Cerebellar nuclear complex (tissue), 1 donor: Measurements from ENCODE around the gene WASL.

ENCODE experiments used
- DNase-seq, 2 experiments: peaks; one replicate each; lab custom pipeline; 2025; lab: John Stamatoyannopoulos, UW

The WASL gene

DNA sequence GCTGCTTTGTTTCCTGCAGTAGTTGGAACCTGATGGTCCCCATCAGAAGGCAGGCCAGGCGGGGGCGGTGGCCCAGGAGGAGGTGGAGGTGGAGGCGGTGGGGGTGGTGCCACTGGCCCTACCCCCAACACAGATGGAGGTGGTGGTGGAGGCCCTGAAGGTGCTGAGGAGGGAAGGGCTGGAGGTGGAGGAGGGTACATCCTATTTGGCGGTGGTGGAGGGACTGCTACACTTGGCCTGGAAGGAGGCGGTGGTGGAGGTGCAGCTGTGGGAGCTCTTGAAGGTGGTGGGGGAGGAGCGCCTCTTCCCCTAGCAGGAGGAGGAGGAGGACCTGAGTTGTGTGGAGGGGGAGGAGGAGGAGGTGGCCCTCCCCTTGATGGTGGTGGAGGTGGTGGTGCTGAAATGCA is 56.3 kb downstream of the WASL start:
- no peak for DNase-seq

- no peak for DNase-seq
These were observed 58.3 kb downstream of the WASL start for GRCh38 chr7:123690550-123690949.

- no peak for DNase-seq
These were observed 59.6 kb downstream of the WASL start for GRCh38 chr7:123689250-123689649.

- DNase-seq, result no peak
These were observed 61.1 kb downstream of the WASL start for GRCh38 chr7:123687727-123688126.

DNA sequence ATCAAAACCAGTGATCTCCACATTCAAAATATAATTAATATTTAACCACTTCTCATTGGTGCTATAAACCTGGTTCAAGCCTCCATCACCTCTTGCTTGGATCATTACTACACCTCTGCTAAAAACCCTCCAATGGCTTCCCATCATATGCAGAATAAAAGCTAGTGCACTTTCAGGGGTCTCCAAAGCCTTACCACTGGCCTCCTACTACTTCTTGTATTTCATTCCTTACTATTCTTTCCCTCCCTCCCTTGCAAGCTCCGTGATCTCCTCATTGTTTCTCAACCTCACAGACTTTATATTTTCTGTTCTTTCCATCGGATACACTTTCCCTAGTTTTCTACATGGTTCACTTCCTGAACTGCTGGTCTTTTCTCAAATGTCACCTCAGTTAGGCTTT is 61.6 kb downstream of the WASL start:
- no peak for DNase-seq

GRCh38 chr7:123682690-123683089 is 66.1 kb downstream of the WASL start:
- DNase-seq, result no peak

- DNase-seq, result no peak
These were observed 67.2 kb downstream of the WASL start for GRCh38 chr7:123681561-123681960.

GRCh38 chr7:123680580-123680979 is 68.2 kb downstream of the WASL start:
- no peak for DNase-seq

GRCh38 chr7:123679614-123680013 is 69.2 kb downstream of the WASL start:
- no peak for DNase-seq

DNA sequence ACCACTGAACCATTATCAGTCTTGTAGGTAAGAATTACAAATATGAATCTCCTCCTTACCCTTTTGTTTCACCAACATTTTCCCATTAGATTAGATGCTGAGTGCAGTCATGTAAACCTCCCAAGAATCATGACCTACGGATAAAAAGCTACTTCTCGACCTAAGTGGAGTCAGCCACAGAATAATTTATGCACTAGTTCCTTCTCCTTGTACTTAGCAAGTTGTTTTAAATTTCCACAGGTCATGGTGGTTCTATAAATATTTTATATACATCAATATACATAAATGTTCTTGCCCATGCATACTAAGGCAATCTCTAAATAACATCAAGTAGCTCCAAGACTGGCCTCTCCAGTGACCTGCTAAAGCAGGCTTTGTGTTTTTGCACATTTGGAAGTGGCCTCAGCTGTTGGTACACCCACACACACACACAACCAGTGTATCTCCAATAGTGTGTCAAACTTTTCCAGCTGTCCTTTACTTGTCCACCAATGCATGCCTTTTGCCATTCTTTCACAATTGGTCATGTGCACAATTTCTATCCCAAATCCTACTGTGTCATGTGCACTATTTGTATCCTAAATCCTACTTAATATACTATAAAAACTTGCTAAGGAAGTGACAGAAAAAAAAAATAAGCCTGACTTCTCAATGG is 71.6 kb downstream of the WASL start:
- DNase-seq, result no peak

- no peak for DNase-seq
These were observed 73.7 kb downstream of the WASL start for GRCh38 chr7:123675181-123675473.

DNA sequence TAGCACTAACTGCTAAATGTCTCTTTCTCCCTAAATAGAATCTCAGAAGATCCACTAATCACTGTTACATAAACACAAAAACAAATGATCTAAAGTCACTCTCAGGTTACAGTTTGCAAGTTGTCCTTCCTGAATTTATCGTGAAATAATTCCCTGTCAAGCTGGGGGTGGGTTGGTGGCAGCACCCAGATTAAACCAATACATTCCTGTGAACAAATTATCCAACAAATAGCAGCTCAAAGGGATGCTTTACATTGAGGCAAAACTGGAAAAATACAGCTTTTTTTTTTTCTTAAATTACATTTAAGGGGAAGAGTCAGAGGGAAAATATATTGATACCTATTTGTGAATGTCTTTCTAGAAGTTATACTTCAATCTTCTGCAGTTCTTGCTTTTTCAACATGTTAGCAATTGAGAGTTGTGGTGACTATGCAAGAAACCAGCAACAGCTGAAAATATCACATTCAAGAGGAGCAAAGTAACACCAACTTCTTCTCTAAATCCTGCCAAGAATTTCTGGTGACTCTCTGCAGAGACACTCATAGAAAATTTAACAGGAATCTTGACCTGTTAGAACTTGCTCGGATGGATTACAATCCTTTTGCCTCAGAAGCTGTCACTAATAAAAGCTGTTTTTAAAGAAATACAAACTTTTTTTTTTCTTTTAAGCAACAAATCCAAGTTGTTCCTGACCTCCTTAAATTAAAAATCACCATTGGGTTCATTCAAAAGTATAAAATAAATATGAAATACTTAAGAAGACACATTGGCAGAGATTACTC is 74.2 kb downstream of the WASL start:
- no peak for DNase-seq

- no peak for DNase-seq
These were observed 74.9 kb downstream of the WASL start for GRCh38 chr7:123673752-123674398.

DNA sequence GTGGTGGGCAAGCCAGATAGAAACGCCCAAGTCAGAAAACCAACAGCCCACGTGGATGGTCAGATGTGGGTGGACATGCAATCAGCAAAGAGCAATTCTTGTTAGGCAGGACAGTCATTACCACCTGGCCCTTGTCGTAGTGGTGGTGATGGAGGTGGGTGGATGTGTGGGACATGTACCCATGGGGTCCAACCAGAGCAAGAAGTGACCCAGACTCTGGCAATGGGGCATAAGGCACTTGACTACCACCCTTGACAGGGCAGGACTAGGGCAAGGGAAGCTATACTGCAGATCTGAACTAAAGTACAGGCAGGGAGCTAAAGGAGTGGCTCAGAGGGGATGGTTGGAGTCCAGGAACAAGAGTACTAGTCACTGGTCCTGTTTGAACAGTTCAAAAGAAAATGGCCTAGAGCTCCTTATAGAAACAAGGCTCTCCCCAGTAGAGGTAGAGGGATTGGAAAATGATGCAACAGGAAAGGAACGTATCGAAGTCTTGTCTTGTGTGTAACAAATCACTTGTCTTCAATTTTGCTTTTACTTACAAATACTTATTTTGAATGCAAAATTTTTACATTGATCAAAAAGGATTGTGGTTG is 75.6 kb downstream of the WASL start:
- no peak for DNase-seq

- DNase-seq, result no peak
These were observed 79.3 kb downstream of the WASL start for GRCh38 chr7:123669485-123669884.

DNA sequence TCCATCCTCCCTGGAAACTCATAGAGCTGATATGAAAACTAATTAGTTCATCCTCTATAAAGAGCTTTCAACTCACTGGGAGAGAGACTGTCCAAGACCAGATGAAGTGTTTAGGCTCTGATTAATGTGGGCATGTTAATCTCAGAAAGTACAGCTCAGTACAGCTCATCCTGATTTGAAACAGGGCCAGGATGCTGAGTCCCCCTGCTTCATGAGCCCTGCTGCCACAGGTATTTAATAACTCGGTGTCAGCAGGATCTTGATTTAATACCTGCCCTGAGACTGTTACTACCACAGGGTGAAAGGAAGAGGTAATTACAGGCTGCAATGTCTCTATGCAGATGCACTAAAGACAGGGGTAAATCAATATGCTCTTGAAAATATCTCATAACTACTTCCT is 82.3 kb downstream of the WASL start:
- DNase-seq, result no peak

DNA sequence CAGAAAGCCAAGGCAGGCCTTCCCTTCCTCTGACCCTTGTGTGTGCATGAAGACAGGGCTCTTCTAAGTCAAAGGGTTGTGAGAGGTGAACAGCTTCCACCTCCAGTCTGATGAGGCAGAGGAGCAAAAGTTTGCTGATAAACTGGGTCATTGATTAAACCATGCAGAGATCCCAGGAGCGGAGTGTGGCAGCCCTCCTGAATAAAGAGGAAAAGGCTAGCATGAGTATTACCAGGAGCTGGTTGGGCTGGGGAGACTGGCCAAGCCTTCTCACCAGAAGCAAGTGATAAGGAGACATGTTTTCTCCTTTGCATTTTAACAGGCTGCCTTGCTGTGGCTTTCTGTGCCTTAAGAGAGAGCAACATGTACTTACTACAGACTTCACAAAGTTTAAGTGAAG is 82.9 kb downstream of the WASL start:
- no peak for DNase-seq

DNA sequence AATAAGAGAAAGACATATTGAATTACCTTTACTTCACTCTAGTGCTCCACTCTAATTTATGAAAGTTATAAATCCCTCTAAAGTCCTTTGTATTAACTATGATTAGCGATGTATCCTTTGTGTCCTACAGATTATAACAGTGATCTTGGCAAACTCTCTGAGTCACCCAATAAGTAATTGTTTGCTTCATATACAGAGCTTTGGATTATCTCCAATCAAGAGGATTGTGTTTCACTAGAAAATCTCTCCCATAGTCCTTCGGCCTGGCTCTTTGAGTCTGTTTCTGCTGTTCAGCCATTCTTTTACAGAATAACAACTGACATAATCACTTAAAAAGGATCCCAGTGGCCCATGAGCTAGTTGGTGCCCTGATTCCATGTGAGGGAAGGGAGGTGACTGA is 83.6 kb downstream of the WASL start:
- no peak for DNase-seq

GRCh38 chr7:123663200-123663599 is 85.6 kb downstream of the WASL start:
- DNase-seq, result no peak

DNA sequence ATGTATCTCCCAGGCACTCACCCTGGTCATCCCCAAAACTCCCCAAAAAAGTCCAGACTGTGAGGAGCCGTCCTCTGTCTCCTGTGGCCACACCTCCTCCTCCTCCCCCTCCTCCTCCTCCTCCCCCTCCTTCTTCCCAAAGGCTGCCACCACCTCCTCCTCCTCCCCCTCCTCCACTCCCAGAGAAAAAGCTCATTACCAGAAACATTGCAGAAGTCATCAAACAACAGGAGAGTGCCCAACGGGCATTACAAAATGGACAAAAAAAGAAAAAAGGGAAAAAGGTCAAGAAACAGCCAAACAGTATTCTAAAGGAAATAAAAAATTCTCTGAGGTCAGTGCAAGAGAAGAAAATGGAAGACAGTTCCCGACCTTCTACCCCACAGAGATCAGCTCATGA is 86.0 kb downstream of the WASL start:
- no peak for DNase-seq

DNA sequence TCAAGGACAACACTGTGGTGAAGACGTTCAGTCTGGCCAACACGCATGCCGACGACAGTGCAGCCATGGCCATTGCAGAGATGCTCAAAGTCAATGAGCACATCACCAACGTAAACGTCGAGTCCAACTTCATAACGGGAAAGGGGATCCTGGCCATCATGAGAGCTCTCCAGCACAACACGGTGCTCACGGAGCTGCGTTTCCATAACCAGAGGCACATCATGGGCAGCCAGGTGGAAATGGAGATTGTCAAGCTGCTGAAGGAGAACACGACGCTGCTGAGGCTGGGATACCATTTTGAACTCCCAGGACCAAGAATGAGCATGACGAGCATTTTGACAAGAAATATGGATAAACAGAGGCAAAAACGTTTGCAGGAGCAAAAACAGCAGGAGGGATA is 86.5 kb downstream of the WASL start:
- DNase-seq, result no peak

DNA sequence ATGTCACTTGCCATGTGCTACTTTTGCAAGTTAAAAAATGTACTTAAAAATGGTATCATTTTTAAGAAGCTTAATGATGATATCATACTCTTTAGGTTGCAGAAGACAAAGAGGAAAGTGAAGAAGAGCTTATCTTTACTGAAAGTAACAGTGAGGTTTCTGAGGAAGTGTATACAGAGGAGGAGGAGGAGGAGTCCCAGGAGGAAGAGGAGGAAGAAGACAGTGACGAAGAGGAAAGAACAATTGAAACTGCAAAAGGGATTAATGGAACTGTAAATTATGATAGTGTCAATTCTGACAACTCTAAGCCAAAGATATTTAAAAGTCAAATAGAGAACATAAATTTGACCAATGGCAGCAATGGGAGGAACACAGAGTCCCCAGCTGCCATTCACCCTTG is 87.0 kb downstream of the WASL start:
- no peak for DNase-seq
